GM13976 (cell line): ENCODE data around the gene SPATA1.

Experiments used
- DNase-seq: peaks from one replicate; pipeline ENCODE4 v3.0.0; 2012; ENCODE audit warnings: low spot score
- CTCF ChIP-seq: IDR thresholded peaks from 2 replicates; pipeline ENCODE4 v1.5.1; 2012; ENCODE audit warnings: borderline replicate concordance, mild to moderate bottlenecking; ENCODE audit not compliant: insufficient read depth; ENCODE audit errors: extremely low read depth, missing control alignments, control extremely low read depth
- in situ Hi-C: fragments of 300-500 bp; cut with MboI; formaldehyde crosslinking; loops from one replicate; pipeline ENCODE4 v1.12.0; 2022; ENCODE audit warnings: low sequenced_read_pairs, mixed read lengths, inconsistent platforms; ENCODE audit not compliant: unreplicated experiment

The SPATA1 gene

DNA sequence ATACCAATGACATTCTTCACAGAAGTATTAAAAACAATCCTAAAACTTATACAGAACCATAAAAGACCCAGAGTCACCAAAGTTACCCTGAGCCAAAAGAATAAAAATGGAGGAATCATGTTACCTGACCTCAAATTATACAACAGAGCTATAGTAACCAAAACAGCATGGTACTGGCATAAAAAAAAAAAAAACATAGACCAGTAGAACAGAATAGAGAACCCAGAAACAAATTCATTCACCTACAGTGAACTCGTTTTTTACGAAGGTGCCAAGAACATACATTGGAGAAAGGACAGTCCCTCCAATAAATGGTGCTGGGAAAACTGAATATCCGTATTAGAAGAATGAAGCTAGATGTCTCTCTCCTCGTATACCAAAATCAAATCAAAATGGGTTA is 2.8 kb downstream of the SPATA1 start:
- no peak for DNase-seq
- TF ChIP-seq CTCF: no peak
- in situ Hi-C loops: no loop called here

- TF ChIP-seq CTCF: no peak
- in situ Hi-C loops: no loop called here
- DNase-seq: no peak
Measured at GRCh38 chr1:84510165-84510564, 4.0 kb downstream of the SPATA1 start.

GRCh38 chr1:84510668-84511067 is 4.5 kb downstream of the SPATA1 start:
- in situ Hi-C loops: no loop called here
- no peak for TF ChIP-seq CTCF
- DNase-seq: no peak

DNA sequence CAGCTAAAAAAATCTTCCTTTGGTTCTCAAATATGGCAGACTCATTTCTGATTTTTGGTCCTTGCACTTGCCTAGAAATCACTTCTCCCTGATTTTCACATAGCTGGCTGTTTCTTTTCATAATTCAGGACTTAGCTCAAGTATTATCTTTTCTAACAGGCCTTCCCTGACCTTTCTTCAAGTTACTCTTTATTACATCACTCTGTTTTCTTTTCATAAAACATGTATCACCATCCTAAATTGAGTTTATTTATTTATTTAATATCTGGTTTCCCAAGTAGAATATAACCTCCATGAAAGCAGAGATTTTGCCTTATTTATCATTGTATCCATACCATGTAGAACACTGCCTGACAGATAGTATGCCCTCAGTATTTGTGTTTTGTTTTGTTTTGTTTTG is 18.4 kb downstream of the SPATA1 start:
- in situ Hi-C loops: no loop called here
- no peak for TF ChIP-seq CTCF
- DNase-seq: no peak

DNA sequence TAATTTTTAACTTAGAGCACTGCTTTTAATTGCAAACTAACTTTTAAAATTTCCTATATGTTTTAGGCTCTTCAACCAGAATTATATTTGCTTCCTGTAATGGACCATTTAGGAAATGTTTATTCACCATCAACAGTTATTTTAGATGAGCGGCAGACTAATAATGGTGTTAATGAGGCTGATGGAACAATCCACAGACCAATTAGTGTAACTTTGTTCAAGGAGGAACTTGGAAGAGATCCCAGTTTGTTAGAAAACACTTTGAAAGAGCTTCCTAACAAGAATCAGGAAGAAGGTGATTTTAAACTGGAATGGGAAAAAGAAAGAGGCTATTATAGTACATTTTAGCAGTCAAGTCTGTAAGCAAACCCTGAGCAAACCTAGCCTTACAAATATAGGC is 19.6 kb downstream of the SPATA1 start:
- in situ Hi-C loops: no loop called here
- no peak for TF ChIP-seq CTCF
- no peak for DNase-seq

- in situ Hi-C loops: no loop called here
- no peak for DNase-seq
- no peak for TF ChIP-seq CTCF
Measured at GRCh38 chr1:84538599-84538998, 32.4 kb downstream of the SPATA1 start.

DNA sequence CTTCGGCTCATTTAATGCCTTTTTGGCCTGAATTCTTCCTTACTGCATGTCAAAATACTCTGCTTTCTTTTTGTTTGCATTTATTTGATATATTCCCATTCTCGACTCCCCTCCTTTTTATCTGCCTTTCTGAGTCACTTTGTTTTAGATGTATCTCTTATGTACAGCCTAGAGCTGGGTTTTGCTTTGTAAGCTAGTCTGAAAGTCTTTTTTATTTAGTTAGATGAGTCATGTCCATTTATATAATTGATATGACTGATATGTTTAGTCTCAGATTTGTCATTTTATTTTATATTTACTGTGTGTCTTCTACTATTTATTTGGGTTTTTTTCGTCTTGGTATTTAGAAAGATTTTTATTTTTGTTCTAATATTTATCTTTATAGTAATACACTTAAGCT is 33.8 kb downstream of the SPATA1 start:
- DNase-seq: no peak
- in situ Hi-C loops: no loop called here
- no peak for TF ChIP-seq CTCF
